Measurements from ENCODE around the gene GPX7.

DNA sequence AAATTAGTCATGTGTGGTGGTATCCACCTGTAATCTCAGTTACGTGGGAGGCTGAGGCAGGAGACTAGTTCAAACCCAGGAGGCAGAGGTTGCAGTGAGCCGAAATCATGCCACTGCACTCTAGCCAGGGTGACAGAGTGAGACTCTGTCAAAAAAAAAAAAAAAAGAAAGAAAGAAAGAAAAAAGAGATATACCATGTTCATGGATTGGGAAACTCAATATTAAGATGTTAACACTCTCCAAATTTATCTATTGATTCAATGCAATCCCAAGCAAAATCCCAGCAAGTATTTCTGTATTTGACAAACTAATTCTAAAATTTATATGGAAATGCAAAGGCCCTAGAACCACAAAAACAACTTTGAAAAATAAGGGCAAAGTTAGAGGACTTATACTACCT, 19.8 kb downstream of the GPX7 start:
- TF ChIP-seq POLR2A (IDR thresholded peaks at IDR 0.05) = no peak
- TF ChIP-seq, protein P1, sequence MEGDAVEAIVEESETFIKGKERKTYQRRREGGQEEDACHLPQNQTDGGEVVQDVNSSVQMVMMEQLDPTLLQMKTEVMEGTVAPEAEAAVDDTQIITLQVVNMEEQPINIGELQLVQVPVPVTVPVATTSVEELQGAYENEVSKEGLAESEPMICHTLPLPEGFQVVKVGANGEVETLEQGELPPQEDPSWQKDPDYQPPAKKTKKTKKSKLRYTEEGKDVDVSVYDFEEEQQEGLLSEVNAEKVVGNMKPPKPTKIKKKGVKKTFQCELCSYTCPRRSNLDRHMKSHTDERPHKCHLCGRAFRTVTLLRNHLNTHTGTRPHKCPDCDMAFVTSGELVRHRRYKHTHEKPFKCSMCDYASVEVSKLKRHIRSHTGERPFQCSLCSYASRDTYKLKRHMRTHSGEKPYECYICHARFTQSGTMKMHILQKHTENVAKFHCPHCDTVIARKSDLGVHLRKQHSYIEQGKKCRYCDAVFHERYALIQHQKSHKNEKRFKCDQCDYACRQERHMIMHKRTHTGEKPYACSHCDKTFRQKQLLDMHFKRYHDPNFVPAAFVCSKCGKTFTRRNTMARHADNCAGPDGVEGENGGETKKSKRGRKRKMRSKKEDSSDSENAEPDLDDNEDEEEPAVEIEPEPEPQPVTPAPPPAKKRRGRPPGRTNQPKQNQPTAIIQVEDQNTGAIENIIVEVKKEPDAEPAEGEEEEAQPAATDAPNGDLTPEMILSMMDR (IDR thresholded peaks at IDR 0.05) = no peak
- no peak for TF ChIP-seq EP300 (IDR thresholded peaks at IDR 0.05)
